IMR-90 (cell line): Measurements from ENCODE around the gene ACCSL. TPM values are rescaled to one million over a fixed set of nuclear protein-coding genes. Genes with fewer than 3 reads are reported as not detected.

Experiments
- ATAC-seq: fragments of 200-7000 bp; cut with Tn5 transposase; 2 replicates; pipeline ENCODE4 v1.9.1; 2020; ENCODE audit warnings: low read depth, mild to moderate bottlenecking, moderate library complexity
- BruUV-seq: library from RNA; stranded (reverse); fragments of 400-500 nt; replicated peaks from 2 replicates; lab custom pipeline; 2021; lab: Mats Ljungman, UMichigan
- CTCF ChIA-PET: fragments of 300-600 bp; formaldehyde crosslinking; extraction: SDS; loops from one replicate; lab custom pipeline; 2021; ENCODE audit warnings: antibody characterized with exemption; lab: Yijun Ruan, JAX
- POLR2A ChIA-PET: fragments of 300-600 bp; sonication (Branson Sonifier 250); formaldehyde crosslinking; loops from one replicate; lab custom pipeline; 2022; ENCODE audit warnings: antibody characterized with exemption; ENCODE audit not compliant: unreplicated experiment; lab: Charles Lee
- DNase-seq: peaks from one replicate; pipeline ENCODE4 v3.0.0; 2013
- H2AFZ ChIP-seq: replicated peaks from 2 replicates; pipeline ENCODE3; 2013; ENCODE audit warnings: low read length, mild to moderate bottlenecking; ENCODE audit not compliant: poor library complexity
- H2AK5ac ChIP-seq: 2 replicates; pipeline ENCODE4 v1.6.1; 2013; ENCODE audit warnings: low read depth, low read length, inconsistent platforms
- H2AK9ac ChIP-seq: replicated peaks from 2 replicates; pipeline ENCODE3; 2013; ENCODE audit warnings: mild to moderate bottlenecking, low read depth, low read length, moderate library complexity; ENCODE audit not compliant: poor library complexity
- H2BK120ac ChIP-seq: 2 replicates; pipeline ENCODE4 v1.6.1; 2013; ENCODE audit warnings: low read depth, low read length, inconsistent platforms
- H2BK15ac ChIP-seq: 3 replicates; pipeline ENCODE4 v1.6.1; 2013; ENCODE audit warnings: low read depth, low read length, inconsistent platforms
- H2BK20ac ChIP-seq: 2 replicates; pipeline ENCODE4 v1.6.1; 2013; ENCODE audit warnings: low read depth, mild to moderate bottlenecking, inconsistent platforms, low read length, moderate library complexity
- H2BK5ac ChIP-seq: 2 replicates; pipeline ENCODE4 v1.6.1; 2013; ENCODE audit warnings: mild to moderate bottlenecking, low read depth, low read length, inconsistent platforms; ENCODE audit not compliant: poor library complexity, severe bottlenecking
- H3K14ac ChIP-seq: replicated peaks from 2 replicates; pipeline ENCODE4 v1.6.1; 2013; ENCODE audit warnings: low read depth, low read length, inconsistent platforms
- H3K18ac ChIP-seq: 2 replicates; pipeline ENCODE4 v1.6.1; 2013; ENCODE audit warnings: low read depth, low read length, control low read depth
- H3K23ac ChIP-seq: 2 replicates; pipeline ENCODE4 v1.6.1; 2013; ENCODE audit warnings: low read depth, low read length, inconsistent platforms
- H3K27ac ChIP-seq: 2 replicates; pipeline ENCODE4 v1.5.1; 2013; ENCODE audit warnings: mild to moderate bottlenecking, control low read depth, low read length; ENCODE audit not compliant: insufficient read depth
- H3K27me3 ChIP-seq: 2 replicates; pipeline ENCODE4 v1.6.1; 2013; ENCODE audit warnings: low read length; ENCODE audit not compliant: control insufficient read depth, insufficient read depth
- H3K36me3 ChIP-seq: 2 replicates; pipeline ENCODE4 v1.6.1; 2013; ENCODE audit warnings: low read length, mixed read lengths; ENCODE audit not compliant: control insufficient read depth, insufficient read depth
- H3K4ac ChIP-seq: 2 replicates; pipeline ENCODE4 v1.6.1; 2013; ENCODE audit warnings: low read depth, low read length, inconsistent platforms
- H3K4me1 ChIP-seq: 2 replicates; pipeline ENCODE4 v1.6.1; 2013; ENCODE audit warnings: low read length, mixed read lengths; ENCODE audit not compliant: control insufficient read depth, insufficient read depth
- H3K4me2 ChIP-seq: 2 replicates; pipeline ENCODE4 v1.6.1; 2013; ENCODE audit warnings: low read depth, mild to moderate bottlenecking, control low read depth, low read length, moderate library complexity
- H3K4me3 ChIP-seq: 2 replicates; pipeline ENCODE4 v1.5.1; 2013; ENCODE audit warnings: low read depth, mild to moderate bottlenecking, control low read depth, low read length, moderate library complexity; ENCODE audit not compliant: insufficient read depth
- H3K56ac ChIP-seq: 2 replicates; pipeline ENCODE4 v1.6.1; 2013; ENCODE audit warnings: low read length, inconsistent platforms; ENCODE audit not compliant: insufficient read depth; ENCODE audit errors: extremely low read depth
- H3K79me1 ChIP-seq, 2 experiments: 2 replicates each; pipeline ENCODE4 v1.6.1; 2013; ENCODE audit warnings: low read length in 2 of 2, inconsistent platforms in 1 of 2, low read depth in 1 of 2
- H3K9ac ChIP-seq: 2 replicates; pipeline ENCODE4 v1.6.1; 2013; ENCODE audit warnings: low read depth, low read length, control low read depth
- H3K9me1 ChIP-seq: 2 replicates; pipeline ENCODE4 v1.6.1; 2013; ENCODE audit warnings: low read length, inconsistent platforms; ENCODE audit not compliant: insufficient read depth
- H3K9me3 ChIP-seq: 2 replicates; pipeline ENCODE4 v1.6.1; 2013; ENCODE audit warnings: low read length; ENCODE audit not compliant: control insufficient read depth, insufficient read depth
- H4K20me1 ChIP-seq: 2 replicates; pipeline ENCODE4 v1.6.1; 2013; ENCODE audit warnings: low read length, inconsistent platforms; ENCODE audit not compliant: insufficient read depth
- H4K5ac ChIP-seq: 2 replicates; pipeline ENCODE4 v1.6.1; 2013; ENCODE audit warnings: mild to moderate bottlenecking, low read depth, low read length, control low read depth
- H4K8ac ChIP-seq, 2 experiments: 2 replicates each; pipeline ENCODE4 v1.6.1; 2013; ENCODE audit warnings: low read depth in 2 of 2, low read length in 2 of 2, control low read depth in 1 of 2, inconsistent platforms in 1 of 2
- H4K91ac ChIP-seq: 2 replicates; pipeline ENCODE4 v1.6.1; 2013; ENCODE audit warnings: low read depth, low read length, inconsistent platforms; ENCODE audit not compliant: insufficient read depth
- BHLHE40 ChIP-seq: fragments of 150-350 bp; IDR thresholded peaks from 2 replicates; pipeline ENCODE4 v1.6.1; 2016; ENCODE audit warnings: mild to moderate bottlenecking, low read depth, low read length
- CEBPB ChIP-seq: IDR thresholded peaks from 2 replicates; pipeline ENCODE4 v1.6.1; 2012; ENCODE audit warnings: low read depth, low read length, improper control_type of control experiment
- CTCF ChIP-seq: conservative IDR thresholded peaks from 2 replicates; pipeline ENCODE4 v1.5.1; 2012; ENCODE audit warnings: mild to moderate bottlenecking, low read depth, low read length, improper control_type of control experiment
- ELK1 ChIP-seq: fragments of 150-350 bp; IDR thresholded peaks from 2 replicates; pipeline ENCODE4 v1.6.1; 2016; ENCODE audit warnings: low read depth, mild to moderate bottlenecking, low read length, moderate library complexity, borderline replicate concordance
- FOS ChIP-seq: fragments of 150-350 bp; IDR thresholded peaks from 2 replicates; pipeline ENCODE4 v1.6.1; 2016; ENCODE audit warnings: low read depth, low read length
- MAFK ChIP-seq: IDR thresholded peaks from 2 replicates; pipeline ENCODE4 v1.6.1; 2012; ENCODE audit warnings: low read depth, low read length, improper control_type of control experiment
- MAZ ChIP-seq: IDR thresholded peaks from 2 replicates; pipeline ENCODE4 v1.6.1; 2012; ENCODE audit warnings: low read depth, mild to moderate bottlenecking, low read length, improper control_type of control experiment, moderate library complexity, borderline replicate concordance
- MXI1 ChIP-seq: IDR thresholded peaks from 2 replicates; pipeline ENCODE4 v1.6.1; 2012; ENCODE audit warnings: low read depth, mild to moderate bottlenecking, low read length, moderate library complexity, borderline replicate concordance
- NFE2L2 ChIP-seq: fragments of 150-350 bp; IDR thresholded peaks from 2 replicates; pipeline ENCODE4 v1.6.1; 2016; ENCODE audit warnings: low read depth, mild to moderate bottlenecking, low read length
- RAD21 ChIP-seq: IDR thresholded peaks from 2 replicates; pipeline ENCODE4 v1.6.1; 2012; ENCODE audit warnings: low read length, improper control_type of control experiment
- RCOR1 ChIP-seq: IDR thresholded peaks from 2 replicates; pipeline ENCODE4 v1.6.1; 2012; ENCODE audit warnings: mild to moderate bottlenecking, low read length, improper control_type of control experiment; ENCODE audit not compliant: insufficient replicate concordance
- RFX5 ChIP-seq: IDR thresholded peaks from 2 replicates; pipeline ENCODE4 v1.8.0; 2012; ENCODE audit warnings: low read depth, mild to moderate bottlenecking, low read length, moderate library complexity
- WGBS, 2 experiments: methylation state at CpG; one replicate each; pipeline versions ENCODE4 v1.1.5 to v1.1.7; 2013; ENCODE audit warnings: missing lambda C conversion rate in 2 of 2; ENCODE audit not compliant: insufficient read length in 1 of 2; ENCODE audit errors: extremely low coverage in 2 of 2; 5-methylcytosine and 5-hydroxymethylcytosine counted together
- dilution Hi-C: fragments of 300-500 bp; cut with HindIII; formaldehyde crosslinking; loops from one replicate; pipeline ENCODE4 v1.14.3; 2018; ENCODE audit warnings: low sequenced_read_pairs; ENCODE audit not compliant: unreplicated experiment
- in situ Hi-C: fragments of 300-500 bp; cut with MboI; formaldehyde crosslinking; loops from 3 replicates; pipeline ENCODE4 v1.14.3; 2019; ENCODE audit warnings: low sequenced_read_pairs, inconsistent platforms, mixed read lengths
- intact Hi-C: fragments of 100-400 bp; cut with micrococcal nuclease; formaldehyde crosslinking; loops from 2 replicates; pipeline ENCODE4 v1.10.0; 2022
- polyA plus RNA-seq, 3 experiments: library from polyadenylated mRNA; depleted of rRNA; stranded (reverse); fragments of >200 nt; gene quantifications; 2 replicates each; pipeline ENCODE4 v1.2.3, GENCODE V29; 2012; ENCODE audit warnings: low replicate concordance in 1 of 3
- total RNA-seq: library from RNA; depleted of rRNA; stranded (reverse); fragments of >200 nt; gene quantifications from 2 replicates; pipeline ENCODE4 v1.2.3, GENCODE V29; 2012

The ACCSL gene
- total and polyA plus RNA-seq, 2 of the 4 experiments (the other 2 are of a cell fraction) = not detected

GRCh38 chr11:44046182-44046581 lies 1.6 kb upstream of the ACCSL start:
- intact Hi-C loops = no loop called here
- no TSS peak for BruUV-seq
- POLR2A ChIA-PET = no interaction called here

More at GRCh38 chr11:44046182-44046581, 1.6 kb upstream of the ACCSL start:
- no peak overlapping the region for H2BK120ac ChIP-seq
- no peak overlapping the region for H3K23ac ChIP-seq
- CTCF ChIA-PET = no interaction called here
- no peak overlapping the region for H4K91ac ChIP-seq
- no peak overlapping the region for H3K4me2 ChIP-seq
- H2AFZ ChIP-seq = no peak overlapping the region
- H3K9ac ChIP-seq = no peak overlapping the region
- H4K5ac ChIP-seq = no peak overlapping the region
- WGBS, 2 experiments = no CpG with 5 or more reads among the region's 2 CpGs
- H3K27me3 ChIP-seq = peaks cover 5% of the 10 kb centered on the region
- no peak overlapping the region for H3K27ac ChIP-seq
- H3K4me3 ChIP-seq = no peak overlapping the region
- no peaks in the 10 kb centered on the region for H4K20me1 ChIP-seq
- no peaks in the 10 kb centered on the region for H3K4me1 ChIP-seq
- H3K4ac ChIP-seq = no peak overlapping the region
- no peak overlapping the region for H3K18ac ChIP-seq
- dilution Hi-C loops (loop anchor here (25.0 kb wide), 1 partner anchor 134 kb away; no protein-coding TSS in a partner anchor), in situ Hi-C loops (no loop called here)
- H2AK5ac ChIP-seq = no peak overlapping the region
- H3K79me1 ChIP-seq = no peaks in the 10 kb centered on the region
- no peak overlapping the region for H2AK9ac ChIP-seq
- no peak overlapping the region for H3K56ac ChIP-seq
- no peaks in the 10 kb centered on the region for H3K36me3 ChIP-seq
- H3K14ac ChIP-seq = no peak overlapping the region
- no peak overlapping the region for H4K8ac ChIP-seq
- no peak overlapping the region for H2BK20ac ChIP-seq
- H2BK15ac ChIP-seq = no peak overlapping the region
- ATAC-seq (no peak), DNase-seq (no peak)
- no peak for TF ChIP-seq BHLHE40
- TF ChIP-seq FOS = no peak
- TF ChIP-seq MAFK = no peak
- TF ChIP-seq MAZ = no peak
- TF ChIP-seq ELK1 = no peak
- no peak for TF ChIP-seq CTCF
- no peak for TF ChIP-seq RAD21
- no peak for TF ChIP-seq RCOR1
- no peak for TF ChIP-seq NFE2L2
- TF ChIP-seq MXI1 = no peak
- no peak for TF ChIP-seq RFX5
- no peak for TF ChIP-seq CEBPB
- H2BK5ac ChIP-seq = no peak overlapping the region
- H3K9me1 ChIP-seq = no peaks in the 10 kb centered on the region
- no peaks in the 10 kb centered on the region for H3K9me3 ChIP-seq
